SK-N-MC (cell line): ENCODE results near the gene CD59.
A peak's percentile ranks its signal among the peaks of the same experiment; 100 is the strongest.

ENCODE experiments used
- DNase-seq: peaks from one replicate; pipeline ENCODE4 v3.0.0-alpha.2; 2011; ENCODE audit warnings: low read depth, low spot score
- H3K27ac ChIP-seq: fragments of 200-600 bp; sonication (generic); 2 replicates; pipeline ENCODE4 v1.5.1; 2016; ENCODE audit warnings: mixed run types
- H3K36me3 ChIP-seq: fragments of 200-600 bp; sonication (generic); 2 replicates; pipeline ENCODE4 v1.6.1; 2017; ENCODE audit warnings: antibody characterized with exemption, low read length, mixed read lengths; ENCODE audit not compliant: insufficient read depth
- H3K4me3 ChIP-seq: fragments of 200-600 bp; sonication (generic); 2 replicates; pipeline ENCODE4 v1.5.1; 2016
- H3K9ac ChIP-seq: fragments of 200-600 bp; sonication (generic); 2 replicates; pipeline ENCODE4 v1.8.0; 2017; ENCODE audit warnings: mixed run types, mixed read lengths; ENCODE audit not compliant: insufficient read length
- H3K9me3 ChIP-seq: fragments of 200-600 bp; sonication (generic); 2 replicates; pipeline ENCODE4 v1.6.1; 2017; ENCODE audit warnings: low read depth, mild to moderate bottlenecking, antibody characterized with exemption, low read length, moderate library complexity, mixed read lengths
- EZH2 ChIP-seq: fragments of 200-600 bp; sonication (generic); IDR thresholded peaks from one replicate; pipeline ENCODE4 v1.6.1; 2017; ENCODE audit warnings: antibody characterized with exemption
- FOXP2 ChIP-seq: optimal IDR thresholded peaks from 2 replicates; pipeline ENCODE3; 2011; ENCODE audit warnings: mild to moderate bottlenecking, moderate library complexity; ENCODE audit not compliant: insufficient read depth; ENCODE audit errors: extremely low read length, control extremely low read depth
- POLR2AphosphoS5 ChIP-seq: IDR thresholded peaks from 2 replicates; pipeline ENCODE4 v1.6.1; 2012; ENCODE audit warnings: mild to moderate bottlenecking, low read depth, low read length, borderline replicate concordance

CD59 gene

DNA sequence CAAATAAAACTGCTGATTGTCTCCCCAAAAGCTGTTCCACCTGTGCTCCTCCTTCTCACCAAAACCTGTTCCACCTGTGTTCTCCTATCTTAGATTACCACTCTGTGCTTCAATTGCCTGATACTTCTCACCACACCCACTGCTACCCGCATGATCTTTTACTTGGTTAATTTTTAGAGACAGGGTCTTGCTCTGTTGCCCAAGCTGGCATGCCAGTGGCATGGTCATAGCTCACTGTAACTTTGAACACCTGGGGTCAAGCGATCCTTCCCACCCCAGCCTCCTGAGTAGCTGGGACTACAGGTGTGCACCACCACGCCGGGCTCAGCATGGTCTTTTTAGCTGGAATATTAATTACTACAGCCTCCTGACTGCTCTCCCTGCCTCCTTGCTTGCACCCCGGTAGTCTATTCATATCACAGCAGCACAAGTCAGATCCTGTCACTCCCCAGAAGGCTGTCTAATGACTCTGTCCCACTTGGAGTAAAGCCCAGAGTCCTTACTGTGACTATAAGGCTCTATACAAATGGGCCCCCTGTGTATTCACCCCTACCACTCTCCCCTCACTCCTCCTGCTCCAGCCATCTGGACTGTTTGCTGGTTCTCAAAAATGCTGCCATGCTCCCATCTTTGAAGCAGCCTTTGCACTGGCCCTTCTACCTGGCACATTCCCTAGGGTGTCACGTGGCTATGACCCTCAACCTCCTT is 39.1 kb downstream of the CD59 start:
- no peak for DNase-seq
- H3K9me3 ChIP-seq: no peaks in the 10 kb centered on the region
- no peaks in the 10 kb centered on the region for H3K36me3 ChIP-seq
- H3K4me3 ChIP-seq: no peak overlapping the region
- no peak overlapping the region for H3K27ac ChIP-seq
- H3K9ac ChIP-seq: no peak overlapping the region
- TF ChIP-seq FOXP2: no peak
- no peak for TF ChIP-seq POLR2AphosphoS5
- no peak for TF ChIP-seq EZH2

DNA sequence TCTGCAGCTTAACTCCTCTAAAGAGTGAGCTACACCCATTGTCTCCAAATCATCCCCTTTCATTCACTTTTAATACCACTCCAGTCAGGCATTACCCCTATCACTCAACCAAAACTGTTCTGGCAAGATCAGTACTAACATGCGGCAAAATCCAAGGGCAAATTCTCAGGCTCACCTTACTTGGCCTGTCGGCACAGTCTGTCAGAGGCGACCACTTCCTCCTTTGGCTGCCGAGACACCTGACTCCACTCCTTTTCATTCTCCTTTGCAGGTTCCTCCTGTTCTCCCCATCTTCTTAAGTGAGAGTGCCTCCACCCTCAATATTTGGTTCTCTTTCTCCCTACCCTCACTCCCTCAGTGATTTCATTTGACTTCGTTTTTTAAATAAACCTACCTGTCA is 39.8 kb downstream of the CD59 start:
- no peak for DNase-seq
- H3K36me3 ChIP-seq: no peaks in the 10 kb centered on the region
- H3K9me3 ChIP-seq: no peaks in the 10 kb centered on the region
- no peak overlapping the region for H3K9ac ChIP-seq
- no peak overlapping the region for H3K4me3 ChIP-seq
- TF ChIP-seq FOXP2 (no peak), POLR2AphosphoS5 (no peak), EZH2 (no peak)
- H3K27ac ChIP-seq: no peak overlapping the region

DNA sequence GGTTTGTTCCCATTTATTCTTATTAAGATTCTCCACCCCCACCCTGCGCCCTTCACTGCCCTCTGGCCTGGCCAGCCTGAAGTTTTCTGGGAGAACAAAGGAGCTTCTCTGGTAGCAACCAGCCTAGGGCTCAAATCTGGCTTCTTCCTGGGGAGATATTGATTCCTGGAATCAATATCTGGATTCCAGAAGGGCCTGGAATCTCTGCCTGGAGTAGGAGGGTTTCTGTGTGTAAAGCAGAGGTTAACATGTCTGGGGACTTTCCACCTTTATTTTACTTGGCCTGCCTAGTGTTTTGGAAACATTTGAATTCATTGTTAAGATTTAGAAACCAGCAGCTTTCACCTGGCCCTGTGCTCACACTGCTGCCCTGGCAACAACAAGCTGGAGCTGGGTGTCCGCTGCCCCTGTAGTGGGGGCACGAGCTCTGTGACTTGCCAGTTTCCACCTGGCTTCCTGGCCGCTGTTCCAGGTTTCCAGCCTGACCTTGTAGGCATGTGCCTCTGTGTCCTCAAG is 41.1 kb downstream of the CD59 start:
- Histone ChIP-seq H3K36me3 (no peaks in the 10 kb centered on the region), H3K9me3 (no peaks in the 10 kb centered on the region), H3K4me3 (no peak overlapping the region; the same call in 1 of the 2 replicates), H3K27ac (no peak overlapping the region), H3K9ac (no peak overlapping the region)
- no peak for DNase-seq
- TF ChIP-seq POLR2AphosphoS5 (no peak), EZH2 (no peak), FOXP2 (no peak)

DNA sequence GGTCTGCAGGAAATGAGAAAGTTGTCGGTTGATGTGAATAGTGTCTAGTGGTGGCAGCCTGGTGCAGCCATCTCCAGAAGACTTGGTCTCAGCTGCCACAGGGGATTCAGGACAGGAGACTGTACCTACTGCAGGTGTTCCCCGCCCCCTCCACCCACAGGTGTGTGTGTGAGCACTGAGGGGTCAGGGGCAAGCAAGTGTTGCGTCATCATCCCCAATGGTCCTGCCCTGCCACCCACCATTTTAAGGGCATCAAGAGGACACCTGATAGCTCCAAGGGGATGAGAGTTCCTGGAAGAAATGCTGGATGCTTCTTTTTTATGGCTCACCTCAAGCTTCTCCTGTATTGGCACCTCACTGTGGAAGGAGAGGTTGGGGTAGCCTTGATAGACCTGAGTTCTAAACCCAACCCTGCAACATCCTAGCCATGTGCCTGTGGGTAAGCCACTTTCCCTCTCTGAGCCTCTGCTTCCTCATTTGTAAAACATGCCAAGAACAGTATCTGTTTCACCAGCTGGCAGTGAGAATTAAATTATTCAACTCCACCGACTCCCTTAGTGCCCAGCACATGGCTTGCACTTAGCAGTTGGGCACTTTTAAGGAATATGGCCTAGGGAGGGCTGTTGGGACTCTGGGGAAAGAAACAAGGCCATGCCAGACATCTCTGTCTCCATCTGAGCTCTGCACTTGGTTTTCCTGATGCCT is 41.7 kb downstream of the CD59 start:
- H3K4me3 ChIP-seq: no peak overlapping the region
- TF ChIP-seq POLR2AphosphoS5 (no peak), EZH2 (no peak), FOXP2 (no peak)
- no peaks in the 10 kb centered on the region for H3K36me3 ChIP-seq
- DNase-seq: no peak
- H3K27ac ChIP-seq: no peak overlapping the region
- no peak overlapping the region for H3K9ac ChIP-seq
- no peaks in the 10 kb centered on the region for H3K9me3 ChIP-seq

DNA sequence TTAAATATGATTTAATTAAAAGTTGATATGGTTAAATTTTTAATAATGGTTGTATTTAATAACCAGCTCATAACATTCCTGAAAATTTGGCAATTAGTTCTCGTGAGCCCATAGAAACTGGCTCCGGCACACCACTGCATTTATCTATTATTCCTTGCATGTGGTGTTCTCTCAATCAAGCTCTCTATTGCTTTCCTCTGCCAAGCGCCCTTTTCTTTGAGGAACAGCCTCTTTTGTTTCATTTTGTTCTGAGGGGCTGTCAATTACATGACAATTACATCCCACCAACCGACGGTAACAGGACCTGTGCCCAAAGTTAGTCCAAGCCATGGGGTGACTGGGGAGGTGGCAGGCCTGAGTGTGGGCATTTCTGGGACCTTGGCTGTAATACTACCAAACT is 43.7 kb downstream of the CD59 start:
- H3K36me3 ChIP-seq: no peaks in the 10 kb centered on the region
- no peak overlapping the region for H3K9ac ChIP-seq
- H3K27ac ChIP-seq: no peak overlapping the region
- H3K4me3 ChIP-seq: no peak overlapping the region; the same call in 1 of the 2 replicates
- no peak for TF ChIP-seq POLR2AphosphoS5
- TF ChIP-seq FOXP2: no peak
- TF ChIP-seq EZH2: no peak
- DNase-seq: no peak
- H3K9me3 ChIP-seq: no peaks in the 10 kb centered on the region

DNA sequence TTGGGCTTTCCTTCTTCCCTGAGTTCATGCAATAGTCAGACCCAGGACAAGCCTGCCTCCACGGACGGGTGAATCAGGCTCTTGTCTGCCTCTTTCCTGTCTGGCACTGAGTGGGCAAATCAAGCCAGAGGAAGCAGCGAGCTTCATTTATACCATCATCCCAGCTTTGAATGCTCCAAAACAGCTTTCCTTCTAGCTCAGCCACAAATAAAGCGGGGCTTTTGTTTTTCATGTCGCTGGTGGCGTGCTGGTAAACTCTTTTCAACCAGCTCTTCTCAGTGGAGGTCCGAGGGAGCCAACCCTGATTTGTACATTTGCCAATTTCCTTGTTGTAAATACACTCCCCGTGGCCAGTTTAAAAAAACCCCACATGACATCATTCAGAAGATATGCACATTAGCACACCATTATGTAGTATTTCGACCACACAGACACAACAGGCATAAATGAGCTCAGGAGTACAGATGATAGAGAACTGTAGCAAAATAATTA is 44.2 kb downstream of the CD59 start:
- H3K4me3 ChIP-seq: peak overlapping the region; percentile 34; the same call in 1 of the 2 replicates
- TF ChIP-seq FOXP2 (no peak), EZH2 (no peak), POLR2AphosphoS5 (no peak)
- H3K27ac ChIP-seq: no peak overlapping the region
- no peak overlapping the region for H3K9ac ChIP-seq
- H3K36me3 ChIP-seq: no peaks in the 10 kb centered on the region
- no peaks in the 10 kb centered on the region for H3K9me3 ChIP-seq
- DNase-seq: no peak

DNA sequence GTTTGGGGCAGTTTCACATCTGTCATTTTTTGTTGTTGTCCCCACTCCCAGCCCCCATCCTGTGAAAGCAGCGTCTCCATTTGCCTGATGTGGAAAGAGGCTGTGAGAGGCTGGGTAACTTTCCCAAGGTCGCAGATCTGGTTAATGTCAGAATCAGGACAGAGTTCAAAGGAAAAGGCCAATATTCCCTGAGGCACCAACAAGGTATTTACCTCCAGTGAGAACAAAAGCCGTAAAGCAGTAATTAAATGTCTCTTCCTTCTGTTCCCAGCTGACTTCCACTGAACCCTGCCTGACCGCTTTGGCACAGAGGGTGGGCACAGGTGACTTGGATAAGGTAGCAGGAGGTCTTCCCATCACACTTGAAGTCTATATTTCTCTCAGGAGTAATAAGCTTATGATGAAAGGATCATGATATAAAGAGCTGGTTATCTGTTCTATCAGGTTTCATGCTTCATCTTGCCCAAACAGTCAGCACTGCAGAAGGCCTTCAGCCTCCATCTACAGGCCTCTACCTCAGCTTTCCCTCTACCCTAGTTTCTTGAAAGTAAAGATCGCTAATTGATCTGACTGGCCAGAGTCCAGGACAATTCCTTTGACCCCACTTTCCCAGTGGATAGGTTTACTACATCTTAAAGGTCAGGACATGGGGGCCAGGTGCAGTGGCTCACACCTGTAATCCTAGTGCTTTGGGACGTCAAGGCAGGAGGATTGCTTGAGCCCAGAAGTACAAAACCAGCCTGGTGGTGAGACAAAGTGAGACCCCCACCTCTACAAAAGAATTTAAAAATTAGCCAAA is 45.0 kb downstream of the CD59 start:
- H3K27ac ChIP-seq: no peak overlapping the region
- no peak overlapping the region for H3K4me3 ChIP-seq
- no peak for DNase-seq
- no peaks in the 10 kb centered on the region for H3K36me3 ChIP-seq
- no peak for TF ChIP-seq FOXP2
- TF ChIP-seq EZH2: no peak
- TF ChIP-seq POLR2AphosphoS5: no peak
- no peaks in the 10 kb centered on the region for H3K9me3 ChIP-seq
- no peak overlapping the region for H3K9ac ChIP-seq

DNA sequence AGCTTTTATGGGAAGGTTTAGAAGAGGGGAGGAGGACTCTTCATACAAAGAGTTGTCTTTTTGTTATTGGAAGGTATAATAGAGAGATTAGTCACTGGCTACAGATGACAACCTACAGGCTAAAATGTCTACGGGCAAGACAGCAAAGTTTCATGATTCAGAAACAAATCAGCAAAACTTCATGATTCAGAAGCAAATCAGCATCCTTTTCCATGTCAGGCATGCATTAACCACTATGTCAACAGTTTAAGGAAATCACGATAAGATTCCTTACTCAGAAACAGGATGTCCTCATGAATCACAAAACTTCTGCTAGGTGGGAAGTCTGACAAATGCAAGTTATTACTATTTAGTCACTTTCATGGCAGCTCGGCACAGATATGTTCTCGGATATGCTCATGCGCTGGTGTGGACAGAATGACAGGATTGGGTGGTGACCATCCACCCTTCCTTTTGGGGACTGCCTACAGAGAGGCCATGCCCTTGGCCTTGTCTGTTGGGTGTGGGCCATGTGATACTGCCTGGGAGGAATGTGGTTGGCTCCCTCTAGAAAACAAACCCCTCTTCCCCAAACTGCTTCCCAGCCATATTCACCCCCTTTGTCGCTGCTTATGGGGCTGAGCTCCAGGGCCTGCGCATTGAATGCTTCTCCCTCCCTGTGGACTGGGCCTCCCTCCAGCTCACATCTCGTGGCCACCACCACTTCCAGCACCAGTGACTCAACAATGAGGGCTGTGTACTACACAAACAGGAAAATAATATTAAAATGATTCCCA is 45.7 kb downstream of the CD59 start:
- TF ChIP-seq FOXP2: no peak
- no peak for DNase-seq
- Histone ChIP-seq H3K27ac (no peak overlapping the region), H3K36me3 (no peaks in the 10 kb centered on the region), H3K9me3 (no peaks in the 10 kb centered on the region), H3K4me3 (no peak overlapping the region), H3K9ac (no peak overlapping the region)
